Measurements from ENCODE around the gene HOXD10.

HOXD10 gene

GRCh38 chr2:176165370-176166050, 48.9 kb downstream of the HOXD10 start:
- no peak for DNase-seq

GRCh38 chr2:176166272-176166671, 49.7 kb downstream of the HOXD10 start:
- DNase-seq: no peak

DNA sequence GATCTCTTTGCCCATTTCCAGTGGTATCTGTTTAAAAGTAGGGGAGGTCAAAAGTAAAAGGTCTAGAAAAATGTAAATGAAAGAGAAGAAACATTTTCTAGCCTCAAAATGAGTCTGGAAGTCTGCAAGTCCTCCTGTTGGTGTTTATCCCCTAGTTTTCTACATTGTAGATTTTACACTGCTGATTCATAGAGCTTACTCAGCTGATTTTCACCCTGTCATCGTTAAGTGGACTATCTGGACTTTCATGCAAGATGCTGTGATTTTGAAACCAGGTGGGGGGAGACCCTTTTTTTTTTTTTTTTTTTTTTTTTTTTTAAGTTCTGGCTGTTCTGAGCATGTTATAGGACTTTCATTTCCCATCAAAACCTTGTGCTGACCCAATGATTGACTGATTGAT, 50.8 kb downstream of the HOXD10 start:
- DNase-seq: no peak

DNA sequence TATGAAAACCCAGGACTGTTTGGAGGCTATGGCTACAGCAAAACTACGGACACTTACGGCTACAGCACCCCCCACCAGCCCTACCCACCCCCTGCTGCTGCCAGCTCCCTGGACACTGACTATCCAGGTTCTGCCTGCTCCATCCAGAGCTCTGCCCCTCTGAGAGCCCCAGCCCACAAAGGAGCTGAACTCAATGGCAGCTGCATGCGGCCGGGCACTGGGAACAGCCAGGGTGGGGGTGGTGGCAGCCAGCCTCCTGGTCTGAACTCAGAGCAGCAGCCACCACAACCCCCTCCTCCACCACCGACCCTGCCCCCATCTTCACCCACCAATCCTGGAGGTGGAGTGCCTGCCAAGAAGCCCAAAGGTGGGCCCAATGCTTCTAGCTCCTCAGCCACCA, 52.6 kb downstream of the HOXD10 start:
- DNase-seq: no peak

Data from CD4-positive, alpha-beta T cell treated with Interferon alpha-2 for 1 hour (primary cell).